ENCODE results near the gene PKP1. TPM values are rescaled to one million over a fixed set of nuclear protein-coding genes. Genes with fewer than 3 reads are reported as not detected.

The PKP1 gene
- total RNA-seq, 2 donors from 2014 or later, result 0.83 to 2.8 TPM

GRCh38 chr1:201335174-201335870 lies 52.0 kb downstream of the PKP1 start:
- peak; percentile 30 for DNase-seq (ENCODE audit: low spot score)
- intact Hi-C loops (cut with DNase I), result no loop called here

GRCh38 chr1:201335901-201336300 lies 52.6 kb downstream of the PKP1 start:
- intact Hi-C loops (cut with DNase I), result no loop called here
- DNase-seq (ENCODE audit: low spot score), result peak; percentile 49

GRCh38 chr1:201336711-201337450 lies 53.6 kb downstream of the PKP1 start:
- intact Hi-C loops (cut with DNase I), result no loop called here
- DNase-seq (ENCODE audit: low spot score), result peak; percentile 59

- no peak for DNase-seq (ENCODE audit: low spot score)
- intact Hi-C loops (cut with DNase I), result no loop called here
Measured at GRCh38 chr1:201341377-201341776, 58.1 kb downstream of the PKP1 start.

- DNase-seq (ENCODE audit: low spot score), result peak; percentile 54
- intact Hi-C loops (cut with DNase I), result no loop called here
Measured at GRCh38 chr1:201344206-201345080, 61.1 kb downstream of the PKP1 start.

- intact Hi-C loops (cut with DNase I), result no loop called here
Measured at GRCh38 chr1:201345081-201345355, 61.7 kb downstream of the PKP1 start.

GRCh38 chr1:201346337-201346939 lies 63.1 kb downstream of the PKP1 start:
- peak; percentile 28 for DNase-seq (ENCODE audit: low spot score)
- intact Hi-C loops (cut with DNase I), result no loop called here

More at GRCh38 chr1:201345081-201345355, 61.7 kb downstream of the PKP1 start:
- DNase-seq (ENCODE audit: low spot score), result no peak

- intact Hi-C loops (cut with DNase I), result no loop called here
- DNase-seq (ENCODE audit: low spot score), result no peak
Measured at GRCh38 chr1:201346987-201347386, 63.7 kb downstream of the PKP1 start.

- DNase-seq (ENCODE audit: low spot score), result peak; percentile 23
- intact Hi-C loops (cut with DNase I), result no loop called here
Measured at GRCh38 chr1:201347498-201348210, 64.3 kb downstream of the PKP1 start.

GRCh38 chr1:201348211-201348566 lies 64.9 kb downstream of the PKP1 start:
- intact Hi-C loops (cut with DNase I), result no loop called here
- peak; percentile 61 for DNase-seq (ENCODE audit: low spot score)

- intact Hi-C loops (cut with DNase I), result no loop called here
- DNase-seq (ENCODE audit: low spot score), result peak; percentile 24
Measured at GRCh38 chr1:201349092-201349491, 65.8 kb downstream of the PKP1 start.

- intact Hi-C loops (cut with DNase I), result no loop called here
- peak; percentile 20 for DNase-seq (ENCODE audit: low spot score)
Measured at GRCh38 chr1:201350361-201350725, 67.0 kb downstream of the PKP1 start.

- DNase-seq (ENCODE audit: low spot score), result peak; percentile 58
- intact Hi-C loops (cut with DNase I), result no loop called here
Measured at GRCh38 chr1:201350884-201351283, 67.6 kb downstream of the PKP1 start.

GRCh38 chr1:201351617-201352016 lies 68.3 kb downstream of the PKP1 start:
- DNase-seq (ENCODE audit: low spot score), result no peak
- intact Hi-C loops (cut with DNase I), result no loop called here

- intact Hi-C loops (cut with DNase I), result no loop called here
- peak; percentile 40 for DNase-seq (ENCODE audit: low spot score)
Measured at GRCh38 chr1:201353186-201353940, 70.1 kb downstream of the PKP1 start.

GRCh38 chr1:201354151-201354900 lies 71.0 kb downstream of the PKP1 start:
- intact Hi-C loops (cut with DNase I), result loop anchor here in 1 of 2 donors (2.0 kb wide), 1 partner anchor 100 kb away; no protein-coding TSS in a partner anchor
- DNase-seq (ENCODE audit: low spot score), result peak; percentile 29

GRCh38 chr1:201354901-201355295 lies 71.6 kb downstream of the PKP1 start:
- intact Hi-C loops (cut with DNase I), result loop anchor here in 1 of 2 donors (2.0 kb wide), 1 partner anchor 100 kb away; no protein-coding TSS in a partner anchor
- DNase-seq (ENCODE audit: low spot score), result peak; percentile 76

GRCh38 chr1:201355471-201355870 lies 72.2 kb downstream of the PKP1 start:
- peak; percentile 31 for DNase-seq (ENCODE audit: low spot score)
- intact Hi-C loops (cut with DNase I), result loop anchor here in 1 of 2 donors (2.0 kb wide), 1 partner anchor 101 kb away; no protein-coding TSS in a partner anchor

Data from posterior vena cava (tissue), 2 donors.